Measurements from ENCODE around the gene CTSD. TPM values are rescaled to one million over a fixed set of nuclear protein-coding genes. Genes with fewer than 3 reads are reported as not detected.
A peak's percentile ranks its signal among the peaks of the same experiment; 100 is the strongest.
"Not testable (repeated sequence)": the region's sequence is repeated elsewhere in the genome, so short reads cannot be mapped to it uniquely, and the experiment has no call there.

CTSD gene
- total and polyA plus RNA-seq, 11 donors: 420 to 1,779 (median 722) TPM

GRCh38 chr11:1770061-1770460, 6.3 kb upstream of the CTSD start:
- DNase-seq (peak in 1 of 5 donors; percentile 12), ATAC-seq (no peak)
- TF ChIP-seq, protein P1, sequence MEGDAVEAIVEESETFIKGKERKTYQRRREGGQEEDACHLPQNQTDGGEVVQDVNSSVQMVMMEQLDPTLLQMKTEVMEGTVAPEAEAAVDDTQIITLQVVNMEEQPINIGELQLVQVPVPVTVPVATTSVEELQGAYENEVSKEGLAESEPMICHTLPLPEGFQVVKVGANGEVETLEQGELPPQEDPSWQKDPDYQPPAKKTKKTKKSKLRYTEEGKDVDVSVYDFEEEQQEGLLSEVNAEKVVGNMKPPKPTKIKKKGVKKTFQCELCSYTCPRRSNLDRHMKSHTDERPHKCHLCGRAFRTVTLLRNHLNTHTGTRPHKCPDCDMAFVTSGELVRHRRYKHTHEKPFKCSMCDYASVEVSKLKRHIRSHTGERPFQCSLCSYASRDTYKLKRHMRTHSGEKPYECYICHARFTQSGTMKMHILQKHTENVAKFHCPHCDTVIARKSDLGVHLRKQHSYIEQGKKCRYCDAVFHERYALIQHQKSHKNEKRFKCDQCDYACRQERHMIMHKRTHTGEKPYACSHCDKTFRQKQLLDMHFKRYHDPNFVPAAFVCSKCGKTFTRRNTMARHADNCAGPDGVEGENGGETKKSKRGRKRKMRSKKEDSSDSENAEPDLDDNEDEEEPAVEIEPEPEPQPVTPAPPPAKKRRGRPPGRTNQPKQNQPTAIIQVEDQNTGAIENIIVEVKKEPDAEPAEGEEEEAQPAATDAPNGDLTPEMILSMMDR (IDR thresholded peaks at IDR 0.05): no peak
- TF ChIP-seq POLR2A (IDR thresholded peaks at IDR 0.05): no peak
- intact Hi-C loops (cut with DNase I): loop anchor here in 1 of 10 donors (10.0 kb wide), 1 partner anchor 55 kb away; no protein-coding TSS in a partner anchor
- H3K27ac ChIP-seq: no peak overlapping the region
- peaks cover 0 to 26% (median 0%) of the 10 kb centered on the region in 12 donors for H3K4me1 ChIP-seq
- no peaks in the 10 kb centered on the region for H3K27me3 ChIP-seq
- no peak overlapping the region for H3K4me3 ChIP-seq
- H3K9me3 ChIP-seq: no peaks in the 10 kb centered on the region
- 85 to 92% (median 88%) methylated on average over 7 of the region's 7 CpGs for whole genome bisulfite sequencing, 4 donors
- H3K36me3 ChIP-seq: no peaks in the 10 kb centered on the region

GRCh38 chr11:1769304-1769936, 5.7 kb upstream of the CTSD start:
- 88 to 92% (median 90%) methylated on average over 9 of the region's 9 CpGs for WGBS, 4 donors
- H3K27ac ChIP-seq; DNase-seq; intact Hi-C loops (cut with DNase I); H3K27me3 ChIP-seq; ATAC-seq; H3K4me3 ChIP-seq; H3K9me3 ChIP-seq; H3K36me3 ChIP-seq: not testable (repeated sequence)
- peaks cover 0 to 28% (median 2%) of the 10 kb centered on the region in 12 donors for H3K4me1 ChIP-seq

DNA sequence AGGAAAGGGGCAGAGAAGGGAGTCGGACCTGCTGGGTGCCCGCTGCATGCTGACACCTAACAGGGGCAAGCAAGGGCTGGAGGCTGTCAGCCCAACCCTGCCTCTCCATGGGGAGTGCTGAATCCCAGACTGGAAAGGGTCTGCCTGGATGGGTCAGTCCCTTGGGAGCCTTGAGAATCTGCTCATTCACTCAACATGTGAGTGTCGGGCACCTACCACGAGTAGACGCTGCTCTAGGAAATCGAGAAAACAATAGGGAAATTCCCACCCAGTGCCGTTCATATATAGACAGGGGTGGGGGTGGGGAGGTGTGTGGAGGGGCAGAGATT, 4.4 kb upstream of the CTSD start:
- Histone ChIP-seq H3K27ac (no peak overlapping the region), H3K4me1 (peaks cover 0 to 27% (median 8%) of the 10 kb centered on the region in 12 donors), H3K9me3 (no peaks in the 10 kb centered on the region), H3K4me3 (no peak overlapping the region), H3K36me3 (peaks cover 0 to 2% (median 0%) of the 10 kb centered on the region in 9 donors), H3K27me3 (no peaks in the 10 kb centered on the region)
- intact Hi-C loops (cut with DNase I): no loop called here
- peak in 2 of 5 donors; percentile 9 to 38 for DNase-seq
- TF ChIP-seq POLR2A (IDR thresholded peaks at IDR 0.05): no peak
- TF ChIP-seq, protein P1 (IDR thresholded peaks at IDR 0.05): no peak
- WGBS, 4 donors: 49 to 73% (median 71%) methylated on average over 7 of the region's 7 CpGs
- no peak for ATAC-seq

- WGBS, 4 donors: 85 to 90% (median 87%) methylated on average over 10 to 19 of the region's 19 CpGs
- Histone ChIP-seq H3K4me1 (peaks cover 0 to 31% (median 13%) of the 10 kb centered on the region in 12 donors), H3K27ac (no peak overlapping the region), H3K36me3 (peaks cover 0 to 2% (median 0%) of the 10 kb centered on the region in 9 donors), H3K27me3 (no peaks in the 10 kb centered on the region), H3K9me3 (no peaks in the 10 kb centered on the region), H3K4me3 (no peak overlapping the region)
- DNase-seq (peak in 3 of 5 donors; percentile 3 to 56 (median 15)), ATAC-seq (no peak)
- no peak for TF ChIP-seq POLR2A (IDR thresholded peaks at IDR 0.05)
- TF ChIP-seq, protein P1 (IDR thresholded peaks at IDR 0.05): no peak
- intact Hi-C loops (cut with DNase I): no loop called here
Observed at GRCh38 chr11:1767399-1768140, 3.8 kb upstream of the CTSD start.
